GM04504 (cell line): Measurements from ENCODE around the gene GDF10.

Source experiments
- DNase-seq: peaks from one replicate; pipeline ENCODE4 v3.0.0-alpha.2; 2012; ENCODE audit warnings: low read depth

The GDF10 gene

GRCh38 chr10:47294501-47294900 lies 5.5 kb upstream of the GDF10 start:
- no peak for DNase-seq

- no peak for DNase-seq
These were observed 4.6 kb upstream of the GDF10 start for GRCh38 chr10:47295411-47295810.

GRCh38 chr10:47296156-47296894 lies 3.7 kb upstream of the GDF10 start:
- no peak for DNase-seq

- DNase-seq, result no peak
These were observed 3.1 kb upstream of the GDF10 start for GRCh38 chr10:47296941-47297340.

- no peak for DNase-seq
These were observed 2.0 kb upstream of the GDF10 start for GRCh38 chr10:47297866-47298540.

GRCh38 chr10:47298715-47299114 lies 1.3 kb upstream of the GDF10 start:
- no peak for DNase-seq

- no peak for DNase-seq
These were observed 483 bp downstream of the GDF10 start for GRCh38 chr10:47300429-47300931.

- no peak for DNase-seq
These were observed 1.8 kb downstream of the GDF10 start for GRCh38 chr10:47301833-47302232.

GRCh38 chr10:47303105-47303504 lies 3.1 kb downstream of the GDF10 start:
- no peak for DNase-seq

- DNase-seq, result no peak
These were observed 3.9 kb downstream of the GDF10 start for GRCh38 chr10:47303866-47304265.

GRCh38 chr10:47305566-47305965 lies 5.6 kb downstream of the GDF10 start:
- DNase-seq, result no peak

GRCh38 chr10:47306387-47307210 lies 6.6 kb downstream of the GDF10 start:
- no peak for DNase-seq

- no peak for DNase-seq
These were observed 7.4 kb downstream of the GDF10 start for GRCh38 chr10:47307381-47307780.

- DNase-seq, result no peak
These were observed 8.8 kb downstream of the GDF10 start for GRCh38 chr10:47308775-47309174.

- DNase-seq, result no peak
These were observed 9.6 kb downstream of the GDF10 start for GRCh38 chr10:47309408-47310089.

GRCh38 chr10:47310090-47310505 lies 10.1 kb downstream of the GDF10 start:
- no peak for DNase-seq

- DNase-seq, result no peak
These were observed 11.4 kb downstream of the GDF10 start for GRCh38 chr10:47311193-47311931.

- DNase-seq, result peak; percentile 40
These were observed 12.1 kb downstream of the GDF10 start for GRCh38 chr10:47311932-47312662.

GRCh38 chr10:47312663-47312995 lies 12.6 kb downstream of the GDF10 start:
- DNase-seq, result no peak

- no peak for DNase-seq
These were observed 14.5 kb downstream of the GDF10 start for GRCh38 chr10:47314416-47314970.
